Tibial nerve (tissue), 4 donors: ENCODE data around the gene MLLT10.

Source experiments
- EP300 ChIP-seq, 2 donors: sonication (generic); formaldehyde crosslinking; IDR thresholded peaks; one replicate each; pipeline ENCODE4 v1.6.1; 2017; ENCODE audit warnings: antibody characterized with exemption in 2 of 2, mild to moderate bottlenecking in 1 of 2
- POLR2A ChIP-seq, 2 donors: fragments of 450-650 bp; IDR thresholded peaks; one replicate each; pipeline ENCODE4 v1.6.1; 2017; ENCODE audit warnings: antibody characterized with exemption in 2 of 2, mild to moderate bottlenecking in 2 of 2, moderate library complexity in 2 of 2
- TF ChIP-seq, protein P1 (sequence below), 5 experiments: fragments of 200-600 bp in 3 of 5; fragments of 450-650 bp in 2 of 5; sonication (generic) in 3 of 5; IDR thresholded peaks; one replicate each; pipeline ENCODE4 v1.5.1; 2016 to 2019; ENCODE audit warnings: antibody characterized with exemption in 5 of 5, mild to moderate bottlenecking in 3 of 5, moderate library complexity in 2 of 5

DNA sequence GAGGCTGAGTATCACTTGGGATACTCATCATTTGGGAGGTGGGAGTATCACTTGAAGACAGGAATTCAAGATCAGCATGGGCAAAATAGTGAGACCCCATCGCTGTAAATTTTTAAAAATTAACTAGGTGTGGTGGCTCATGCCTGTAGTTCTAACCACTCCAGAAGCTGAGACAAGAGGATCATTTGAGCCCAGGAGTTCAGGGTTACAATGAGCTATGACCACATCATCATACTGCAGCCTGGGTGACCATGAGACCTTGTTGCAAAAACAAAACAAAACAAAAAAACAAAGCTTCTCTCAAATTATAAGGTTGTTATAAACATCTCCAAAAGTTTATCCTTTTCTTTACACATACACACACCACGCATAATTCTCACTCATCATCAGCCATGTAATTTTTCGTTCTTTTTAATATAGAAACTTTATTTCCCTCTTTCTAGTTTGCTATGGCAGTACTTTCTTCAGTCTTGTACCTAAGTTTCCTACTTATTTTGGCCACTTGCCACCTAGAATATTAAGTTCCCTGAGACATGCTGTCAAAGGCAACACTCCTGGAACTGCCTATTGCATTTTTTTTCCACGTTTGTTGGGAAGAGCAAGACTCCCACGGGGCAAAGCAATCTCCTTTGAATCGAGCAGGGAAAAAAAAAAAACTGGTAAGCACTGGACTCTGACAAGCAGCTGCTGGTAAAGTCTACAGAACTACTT is 45.6 kb upstream of the MLLT10 start:
- TF ChIP-seq, protein P1, sequence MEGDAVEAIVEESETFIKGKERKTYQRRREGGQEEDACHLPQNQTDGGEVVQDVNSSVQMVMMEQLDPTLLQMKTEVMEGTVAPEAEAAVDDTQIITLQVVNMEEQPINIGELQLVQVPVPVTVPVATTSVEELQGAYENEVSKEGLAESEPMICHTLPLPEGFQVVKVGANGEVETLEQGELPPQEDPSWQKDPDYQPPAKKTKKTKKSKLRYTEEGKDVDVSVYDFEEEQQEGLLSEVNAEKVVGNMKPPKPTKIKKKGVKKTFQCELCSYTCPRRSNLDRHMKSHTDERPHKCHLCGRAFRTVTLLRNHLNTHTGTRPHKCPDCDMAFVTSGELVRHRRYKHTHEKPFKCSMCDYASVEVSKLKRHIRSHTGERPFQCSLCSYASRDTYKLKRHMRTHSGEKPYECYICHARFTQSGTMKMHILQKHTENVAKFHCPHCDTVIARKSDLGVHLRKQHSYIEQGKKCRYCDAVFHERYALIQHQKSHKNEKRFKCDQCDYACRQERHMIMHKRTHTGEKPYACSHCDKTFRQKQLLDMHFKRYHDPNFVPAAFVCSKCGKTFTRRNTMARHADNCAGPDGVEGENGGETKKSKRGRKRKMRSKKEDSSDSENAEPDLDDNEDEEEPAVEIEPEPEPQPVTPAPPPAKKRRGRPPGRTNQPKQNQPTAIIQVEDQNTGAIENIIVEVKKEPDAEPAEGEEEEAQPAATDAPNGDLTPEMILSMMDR (IDR thresholded peaks at IDR 0.05) = no peak
- TF ChIP-seq POLR2A (IDR thresholded peaks at IDR 0.05) = no peak
- TF ChIP-seq EP300 (IDR thresholded peaks at IDR 0.05) = no peak
